ENCODE measurements around the gene SMYD3. TPM values are rescaled to one million over a fixed set of nuclear protein-coding genes. Genes with fewer than 3 reads are reported as not detected.
"Not testable (repeated sequence)": the region's sequence is repeated elsewhere in the genome, so short reads cannot be mapped to it uniquely, and the experiment has no call there.

SMYD3 gene
- polyA plus RNA-seq, 2 of the 4 experiments (the other 2 are of a cell fraction) = 18.2 to 35.2 TPM

GRCh38 chr1:245777752-245778151 is 729.3 kb downstream of the SMYD3 start:
- Histone ChIP-seq H3K4me1 (no peaks in the 10 kb centered on the region), H3K4me2 (no peak overlapping the region), H3K4me3 (no peak overlapping the region), H3K9me3 (no peaks in the 10 kb centered on the region), H3K27ac (no peak overlapping the region)
- no peak for ATAC-seq
- WGBS (ENCODE audit: missing lambda C conversion rate) = 84% methylated on average over 3 of the region's 3 CpGs
- POLR2A ChIA-PET = no interaction called here
- no peak for DNase-seq (ENCODE audit: low read depth in 1 of 2, low spot score in 1 of 2)
- TF ChIP-seq POLR2A (IDR thresholded peaks at IDR 0.05; ENCODE audit: low read length) (no peak), MAZ (IDR thresholded peaks at IDR 0.05; ENCODE audit: borderline replicate concordance, low read depth, low read length) (no peak), E2F6 (IDR thresholded peaks at IDR 0.05; ENCODE audit: borderline replicate concordance, low read depth) (no peak), PHF8 (IDR thresholded peaks at IDR 0.05; ENCODE audit: borderline replicate concordance, low read depth) (no peak), CHD4 (IDR thresholded peaks at IDR 0.05; ENCODE audit: borderline replicate concordance) (no peak), GATA3 (IDR thresholded peaks at IDR 0.05; ENCODE audit: borderline replicate concordance) (no peak), HEYL (CRISPR knock-in tag; IDR thresholded peaks at IDR 0.05) (no peak), RFX5 (IDR thresholded peaks at IDR 0.05) (no peak), SREBF2 (IDR thresholded peaks at IDR 0.05) (no peak), EP300 (IDR thresholded peaks at IDR 0.05) (no peak), JUNB (IDR thresholded peaks at IDR 0.05) (no peak), RAD21 (conservative IDR thresholded peaks at IDR 0.05 in 1 of 2, IDR thresholded peaks at IDR 0.05 in 1 of 2) (no peak), CHD2 (IDR thresholded peaks at IDR 0.05; ENCODE audit: low read length, partially characterized antibody) (no peak)
- no peak for FAIRE-seq
- CTCF ChIA-PET = no interaction called here

- H3K4me2 ChIP-seq = no peak overlapping the region
- no peak overlapping the region for H3K4me3 ChIP-seq
- H3K9me3 ChIP-seq = no peaks in the 10 kb centered on the region
- WGBS (ENCODE audit: missing lambda C conversion rate) = 80% methylated on average over 5 of the region's 5 CpGs
- H3K27ac ChIP-seq = no peak overlapping the region
- no peak for FAIRE-seq
- no peak for DNase-seq (ENCODE audit: low read depth in 1 of 2, low spot score in 1 of 2)
- POLR2A ChIA-PET = no interaction called here
- CTCF ChIA-PET = no interaction called here
- no peaks in the 10 kb centered on the region; the same call in 2 of the 3 replicates for H3K4me1 ChIP-seq
- TF ChIP-seq NFE2L2 (conservative IDR thresholded peaks at IDR 0.05; ENCODE audit: low read length) (no peak), CHD2 (IDR thresholded peaks at IDR 0.05; ENCODE audit: low read length, partially characterized antibody) (no peak), REST (IDR thresholded peaks at IDR 0.05) (no peak)
- no peak for ATAC-seq
These were observed 730.3 kb downstream of the SMYD3 start for GRCh38 chr1:245776694-245777332.

- no peaks in the 10 kb centered on the region for H3K9me3 ChIP-seq
- TF ChIP-seq ZNF302 (CRISPR knock-in tag; IDR thresholded peaks at IDR 0.05) (no peak), ATOH8 (CRISPR knock-in tag; IDR thresholded peaks at IDR 0.05; ENCODE audit: low read depth) (no peak), HOXB13 (CRISPR knock-in tag; IDR thresholded peaks at IDR 0.05; ENCODE audit: low read depth) (no peak), JUN (IDR thresholded peaks at IDR 0.05) (no peak), E2F6 (IDR thresholded peaks at IDR 0.05; ENCODE audit: borderline replicate concordance, low read depth) (no peak), CBX8 (IDR thresholded peaks at IDR 0.05) (no peak)
- POLR2A ChIA-PET = no interaction called here
- DNase-seq (ENCODE audit: low read depth in 1 of 2, low spot score in 1 of 2) (no peak), ATAC-seq (no peak), FAIRE-seq (no peak)
- H3K4me3 ChIP-seq = no peak overlapping the region
- WGBS (ENCODE audit: missing lambda C conversion rate) = 77% methylated on average over 4 of the region's 4 CpGs
- no peak overlapping the region for H3K4me2 ChIP-seq
- H3K27ac ChIP-seq = no peak overlapping the region
- no peaks in the 10 kb centered on the region; the same call in 2 of the 3 replicates for H3K4me1 ChIP-seq
- CTCF ChIA-PET = interaction anchor here (0.6 kb wide), 1 partner anchor 33 kb away, joined by 3 read pairs; no protein-coding TSS in a partner anchor
These were observed 730.9 kb downstream of the SMYD3 start for GRCh38 chr1:245776139-245776538.

GRCh38 chr1:245774931-245775330 is 732.1 kb downstream of the SMYD3 start:
- H3K27ac ChIP-seq; DNase-seq (ENCODE audit: low read depth in 1 of 2, low spot score in 1 of 2); ATAC-seq; H3K4me1 ChIP-seq; POLR2A ChIA-PET; H3K9me3 ChIP-seq; CTCF ChIA-PET; FAIRE-seq; H3K4me2 ChIP-seq; H3K4me3 ChIP-seq: not testable (repeated sequence)
- WGBS (ENCODE audit: missing lambda C conversion rate) = 92% methylated on average over 10 of the region's 25 CpGs
